HepG2 (cell line): ENCODE data around the gene ADCK2. TPM values are rescaled to one million over a fixed set of nuclear protein-coding genes. Genes with fewer than 3 reads are reported as not detected.

Experiments used
- ATAC-seq: fragments of 200-7000 bp; cut with Tn5 transposase; 3 replicates; pipeline ENCODE4 v1.9.1; 2020; ENCODE audit warnings: mild to moderate bottlenecking, moderate library complexity
- BruUV-seq: library from RNA; stranded (reverse); fragments of 400-500 nt; replicated peaks from 2 replicates; lab custom pipeline; 2021; lab: Mats Ljungman, UMichigan
- CTCF ChIA-PET: fragments of 300-600 bp; formaldehyde crosslinking; extraction: SDS; loops from one replicate; lab custom pipeline; 2021; ENCODE audit warnings: low total read pairs, inconsistent platforms, low intra/inter-chr PET ratio; lab: Yijun Ruan, JAX
- POLR2A ChIA-PET: fragments of 350-600 bp; sonication (Branson Sonifier 250); formaldehyde crosslinking; loops from one replicate; lab custom pipeline; 2020; ENCODE audit warnings: antibody characterized with exemption, inconsistent platforms; lab: Yijun Ruan, JAX
- DNase-seq: peaks from one replicate; pipeline ENCODE4 v3.0.0-alpha.2; 2015; ENCODE audit warnings: low spot score
- FAIRE-seq: peaks from 3 replicates; lab custom pipeline; 2011; peaks lifted over from hg19 to GRCh38; lab: Jason Lieb, UNC
- H2AFZ ChIP-seq: one replicate; pipeline ENCODE4 v1.6.1; 2011; ENCODE audit warnings: low read length, inconsistent platforms
- H3K27ac ChIP-seq: fragments of 300-600 bp; 3 replicates; pipeline ENCODE4 v1.8.0; 2011; ENCODE audit warnings: mixed run types, mild to moderate bottlenecking, mixed read lengths, low read length, inconsistent platforms; ENCODE audit not compliant: insufficient read depth; ENCODE audit errors: extremely low read length
- H3K27me3 ChIP-seq, 2 experiments: fragments of 200-600 bp in 1 of 2; 2 replicates in 1 of 2; 3 replicates in 1 of 2; pipeline versions ENCODE4 v1.6.0 to v1.8.0; 2011; ENCODE audit warnings: low read length in 2 of 2, mild to moderate bottlenecking in 2 of 2, moderate library complexity in 2 of 2, inconsistent platforms in 1 of 2; ENCODE audit not compliant: insufficient read depth in 2 of 2, control insufficient read depth in 1 of 2
- H3K36me3 ChIP-seq, 2 experiments: fragments of 200-600 bp in 1 of 2; replicated peaks in 1 of 2; 2 replicates in 1 of 2; 3 replicates in 1 of 2; pipeline versions ENCODE4 v1.5.1 to v1.8.0; 2011; ENCODE audit warnings: low read length in 2 of 2, inconsistent platforms in 1 of 2; ENCODE audit not compliant: insufficient read depth in 2 of 2, control insufficient read depth in 1 of 2
- H3K4me1 ChIP-seq: 2 replicates; pipeline ENCODE4 v1.5.1; 2012; ENCODE audit warnings: low read length, inconsistent platforms; ENCODE audit not compliant: insufficient read depth
- H3K4me2 ChIP-seq: 2 replicates; pipeline ENCODE4 v1.6.0; 2011; ENCODE audit warnings: low read depth, low read length, inconsistent platforms
- H3K4me3 ChIP-seq, 3 experiments: fragments of 200-600 bp in 1 of 3; sonication (generic), shearing (Covaris generic) in 1 of 3; replicated peaks in 1 of 3; 2 replicates each; pipeline ENCODE4 v1.5.1; 2011 to 2016; ENCODE audit warnings: low read length in 3 of 3, inconsistent platforms in 2 of 3, low read depth in 2 of 3, mild to moderate bottlenecking in 2 of 3, control low read depth in 1 of 3, mixed read lengths in 1 of 3; ENCODE audit not compliant: insufficient read depth in 1 of 3
- H3K79me2 ChIP-seq: one replicate; pipeline ENCODE4 v1.6.1; 2011; ENCODE audit warnings: low read length, inconsistent platforms; ENCODE audit not compliant: insufficient read depth
- H3K9ac ChIP-seq: 2 replicates; pipeline ENCODE4 v1.6.0; 2011; ENCODE audit warnings: mild to moderate bottlenecking, low read depth, low read length, inconsistent platforms; ENCODE audit not compliant: insufficient read depth
- H3K9me3 ChIP-seq: 2 replicates; pipeline ENCODE4 v1.5.1; 2012; ENCODE audit warnings: mild to moderate bottlenecking, low read length
- H4K20me1 ChIP-seq: 2 replicates; pipeline ENCODE4 v1.6.0; 2011; ENCODE audit warnings: inconsistent platforms, mild to moderate bottlenecking, low read length, moderate library complexity; ENCODE audit not compliant: insufficient read depth
- CBX5 ChIP-seq: sonication (generic); formaldehyde crosslinking; IDR thresholded peaks from 2 replicates; pipeline ENCODE4 v1.4.0; 2020; ENCODE audit warnings: missing genetic modification reagents, borderline replicate concordance
- HNRNPK ChIP-seq: fragments of 200-400 bp; formaldehyde crosslinking; IDR thresholded peaks from 2 replicates; pipeline ENCODE4 v1.6.1; 2018; ENCODE audit warnings: low read length, low read depth, moderate library complexity, mild to moderate bottlenecking; ENCODE audit not compliant: poor library complexity, severe bottlenecking
- HNRNPUL1 ChIP-seq: fragments of 200-400 bp; formaldehyde crosslinking; IDR thresholded peaks from 2 replicates; pipeline ENCODE4 v1.6.1; 2017; ENCODE audit warnings: low read depth, mild to moderate bottlenecking, low read length, moderate library complexity
- PAWR ChIP-seq: sonication (generic); formaldehyde crosslinking; IDR thresholded peaks from 2 replicates; pipeline ENCODE4 v1.4.0; 2020; ENCODE audit warnings: missing genetic modification reagents, mild to moderate bottlenecking, borderline replicate concordance
- RAD51 ChIP-seq: fragments of 450-650 bp; IDR thresholded peaks from 2 replicates; pipeline ENCODE4 v1.6.1; 2016; ENCODE audit warnings: borderline replicate concordance
- SNRNP70 ChIP-seq: fragments of 200-400 bp; formaldehyde crosslinking; IDR thresholded peaks from 2 replicates; pipeline ENCODE4 v1.6.1; 2017; ENCODE audit warnings: mild to moderate bottlenecking, low read depth, low read length, moderate library complexity
- SP140L ChIP-seq: sonication (generic); formaldehyde crosslinking; IDR thresholded peaks from 2 replicates; pipeline ENCODE4 v1.4.0; 2020; ENCODE audit warnings: missing genetic modification reagents, borderline replicate concordance
- SYNCRIP ChIP-seq: fragments of 200-400 bp; formaldehyde crosslinking; IDR thresholded peaks from 2 replicates; pipeline ENCODE4 v1.6.1; 2018; ENCODE audit warnings: mild to moderate bottlenecking, low read depth, low read length; ENCODE audit not compliant: insufficient read depth
- ZBTB7B ChIP-seq: sonication (generic); formaldehyde crosslinking; IDR thresholded peaks from 2 replicates; pipeline ENCODE4 v1.4.0; 2020; ENCODE audit warnings: missing genetic modification reagents
- ZNF121 ChIP-seq: sonication (generic); formaldehyde crosslinking; IDR thresholded peaks from 2 replicates; pipeline ENCODE4 v1.5.0; 2020; ENCODE audit warnings: mild to moderate bottlenecking, missing genetic modification reagents
- ZNF776 ChIP-seq: sonication (generic); formaldehyde crosslinking; IDR thresholded peaks from 2 replicates; pipeline ENCODE4 v1.4.0; 2020; ENCODE audit warnings: mild to moderate bottlenecking, missing genetic modification reagents
- WGBS: methylation state at CpG from one replicate; pipeline ENCODE4 v1.1.6; 2017; ENCODE audit warnings: low lambda C conversion rate; 5-methylcytosine and 5-hydroxymethylcytosine counted together
- in situ Hi-C: cut with HindIII; loops from 2 replicates; pipeline ENCODE4 v1.10.0; 2017; ENCODE audit warnings: low pct_unique_long_range_greater_than_20kb; ENCODE audit not compliant: extremely low pct_ligation_motif_present
- intact Hi-C: fragments of 100-400 bp; cut with micrococcal nuclease; formaldehyde crosslinking; loops from one replicate; pipeline ENCODE4 v1.10.0; 2022; ENCODE audit not compliant: unreplicated experiment
- polyA plus RNA-seq, 8 experiments: library from polyadenylated mRNA; depleted of rRNA in 3 of 8; stranded (reverse) in 7 of 8; unstranded in 1 of 8; fragments of >200 nt; fragmentation: Illumina TruSeq in 4 of 8; extraction: Trizol in 4 of 8; gene quantifications; 2 replicates each; pipeline versions ENCODE4 v1.2.1 to v1.2.3, GENCODE V29; 2011 to 2016; ENCODE audit warnings: low read depth in 4 of 8, missing spikeins in 1 of 8, mixed read lengths in 1 of 8; ENCODE audit not compliant: insufficient read depth in 1 of 8
- total RNA-seq, 5 experiments: library from RNA; depleted of rRNA; stranded (reverse); fragments of >200 nt; fragmentation: Illumina TruSeq; extraction: Trizol; gene quantifications; 2 replicates each; pipeline ENCODE4 v1.2.3, GENCODE V29; 2016; ENCODE audit warnings: low read depth in 1 of 5
- TF ChIP-seq, protein P1 (sequence below): sonication (generic); formaldehyde crosslinking; IDR thresholded peaks from 2 replicates; pipeline ENCODE4 v1.4.0; 2020; ENCODE audit warnings: mild to moderate bottlenecking, low read depth, missing genetic modification reagents

ADCK2 gene
- total and polyA plus RNA-seq, 2 of the 13 experiments (the other 11 are each of a cell fraction or from before 2014, with no cell fraction given): 8.6 to 18.8 TPM

- FAIRE-seq: no peak
- Histone ChIP-seq H2AFZ (no peak overlapping the region), H3K79me2 (no peaks in the 10 kb centered on the region), H3K9me3 (no peaks in the 10 kb centered on the region), H3K4me3 (no peak overlapping the region), H3K27ac (no peak overlapping the region), H3K27me3 (peaks cover 0 to 10% of the 10 kb centered on the region in 2 experiments; a peak in 1 of 5 replicates), H4K20me1 (no peaks in the 10 kb centered on the region), H3K4me1 (peaks cover 14% of the 10 kb centered on the region), H3K9ac (no peak overlapping the region), H3K36me3 (no peaks in the 10 kb centered on the region), H3K4me2 (no peak overlapping the region)
- no TSS peak for BruUV-seq
- ChIA-PET POLR2A (interaction anchor here (1.3 kb wide), 1 partner anchor 346 kb away, joined by 3 read pairs; the partner anchor contains the start of gene MRPS33), CTCF (no interaction called here)
- no peak for ATAC-seq
- 48% methylated on average over 1 of the region's 1 CpG for WGBS
- intact Hi-C loops (no loop called here), in situ Hi-C loops (no loop called here)
- no peak for DNase-seq
- TF ChIP-seq ZNF121 (CRISPR knock-in tag) (no peak), SNRNP70 (no peak), RAD51 (no peak), SYNCRIP (no peak), SP140L (CRISPR knock-in tag) (no peak)
- TF ChIP-seq, protein P1, sequence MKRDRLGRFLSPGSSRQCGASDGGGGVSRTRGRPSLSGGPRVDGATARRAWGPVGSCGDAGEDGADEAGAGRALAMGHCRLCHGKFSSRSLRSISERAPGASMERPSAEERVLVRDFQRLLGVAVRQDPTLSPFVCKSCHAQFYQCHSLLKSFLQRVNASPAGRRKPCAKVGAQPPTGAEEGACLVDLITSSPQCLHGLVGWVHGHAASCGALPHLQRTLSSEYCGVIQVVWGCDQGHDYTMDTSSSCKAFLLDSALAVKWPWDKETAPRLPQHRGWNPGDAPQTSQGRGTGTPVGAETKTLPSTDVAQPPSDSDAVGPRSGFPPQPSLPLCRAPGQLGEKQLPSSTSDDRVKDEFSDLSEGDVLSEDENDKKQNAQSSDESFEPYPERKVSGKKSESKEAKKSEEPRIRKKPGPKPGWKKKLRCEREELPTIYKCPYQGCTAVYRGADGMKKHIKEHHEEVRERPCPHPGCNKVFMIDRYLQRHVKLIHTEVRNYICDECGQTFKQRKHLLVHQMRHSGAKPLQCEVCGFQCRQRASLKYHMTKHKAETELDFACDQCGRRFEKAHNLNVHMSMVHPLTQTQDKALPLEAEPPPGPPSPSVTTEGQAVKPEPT (CRISPR knock-in tag): no peak
These were observed 4.1 kb upstream of the ADCK2 start for GRCh38 chr7:140668641-140669040.

DNA sequence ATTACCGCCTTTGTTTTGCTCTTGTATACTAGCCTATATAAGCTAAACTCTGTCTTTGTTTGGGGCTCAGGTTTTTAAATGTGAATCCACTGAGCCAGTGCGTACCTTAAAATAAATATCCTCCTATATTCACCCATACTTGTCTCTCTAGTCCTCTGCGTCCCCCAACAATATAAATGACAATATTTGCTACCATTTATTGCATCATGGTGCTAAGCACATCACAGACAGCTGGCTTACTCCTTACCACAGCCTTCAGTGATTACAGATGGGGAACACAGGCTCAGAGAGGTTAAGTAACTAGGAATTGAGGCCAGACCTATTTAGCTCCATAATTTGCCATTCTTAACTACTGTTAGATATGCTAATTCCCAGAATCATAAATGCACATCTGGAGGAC lies 3.4 kb upstream of the ADCK2 start:
- H3K36me3 ChIP-seq: no peaks in the 10 kb centered on the region
- peaks cover 0 to 10% of the 10 kb centered on the region in 2 experiments; a peak in 1 of 5 replicates for H3K27me3 ChIP-seq
- WGBS: 66% methylated on average over 3 of the region's 3 CpGs
- H3K27ac ChIP-seq: no peak overlapping the region
- FAIRE-seq (no peak), ATAC-seq (no peak)
- H3K79me2 ChIP-seq: no peaks in the 10 kb centered on the region
- TF ChIP-seq PAWR (CRISPR knock-in tag): no peak
- no peak for TF ChIP-seq HNRNPK
- TF ChIP-seq ZNF776 (CRISPR knock-in tag): no peak
- no peak for TF ChIP-seq HNRNPUL1
- TF ChIP-seq ZBTB7B (CRISPR knock-in tag): no peak
- no peak for TF ChIP-seq CBX5 (CRISPR knock-in tag)
- TF ChIP-seq, all 625 proteins: peak for 0
- H3K9ac ChIP-seq: no peak overlapping the region
- in situ Hi-C loops: no loop called here
- H2AFZ ChIP-seq: no peak overlapping the region
- DNase-seq: no peak
- H3K4me1 ChIP-seq: peaks cover 16% of the 10 kb centered on the region
- no peak overlapping the region for H3K4me3 ChIP-seq
- H4K20me1 ChIP-seq: no peaks in the 10 kb centered on the region
- intact Hi-C loops: no loop called here
- POLR2A ChIA-PET: interaction anchor here (1.3 kb wide), 1 partner anchor 345 kb away, joined by 3 read pairs; the partner anchor contains the start of gene MRPS33
- BruUV-seq: no TSS peak
- no peaks in the 10 kb centered on the region for H3K9me3 ChIP-seq
- no peak overlapping the region for H3K4me2 ChIP-seq
- CTCF ChIA-PET: no interaction called here
